GM23338 (cell line): ENCODE data around the gene OR51I2.

Experiments used
- CTCF ChIP-seq, 2 experiments: fragments of 200-600 bp in 1 of 2; sonication (generic) in 1 of 2; conservative IDR thresholded peaks; 2 replicates each; pipeline versions ENCODE4 v1.5.1 to v1.6.1; 2016 to 2017; ENCODE audit warnings: antibody characterized with exemption in 2 of 2, low read depth in 2 of 2, mild to moderate bottlenecking in 2 of 2, moderate library complexity in 1 of 2
- ETS1 ChIP-seq: IDR thresholded peaks from 2 replicates; pipeline ENCODE4 v1.6.1; 2016; ENCODE audit warnings: antibody characterized with exemption
- EZH2phosphoT487 ChIP-seq: fragments of 200-600 bp; sonication (generic); IDR thresholded peaks from one replicate; pipeline ENCODE4 v1.8.1; 2018; ENCODE audit warnings: antibody characterized with exemption; ENCODE audit not compliant: unreplicated experiment
- ZNF114 ChIP-seq: fragments of 250-450 bp; sonication (Bioruptor Pico); IDR thresholded peaks from 2 replicates; pipeline ENCODE4 v1.5.0; 2020; ENCODE audit warnings: mild to moderate bottlenecking, moderate library complexity

DNA sequence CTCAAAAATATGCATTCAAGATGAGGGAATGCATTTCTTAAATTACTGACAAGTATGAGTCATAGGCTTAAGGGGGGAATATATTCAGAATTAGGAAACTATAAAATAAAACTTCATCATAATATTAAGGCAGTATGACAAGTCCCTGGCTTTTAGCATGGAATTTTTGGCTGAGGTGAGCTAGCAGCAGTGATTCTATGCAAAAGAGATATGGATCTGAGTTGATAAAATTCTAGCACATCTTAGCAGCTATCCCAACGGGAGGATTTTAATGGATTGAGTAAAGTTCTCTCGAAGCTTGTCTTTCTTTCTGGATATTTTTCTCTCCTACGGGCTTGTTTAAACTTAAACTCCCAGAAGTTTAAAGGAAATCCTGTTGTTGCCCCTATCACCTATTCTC is 26.0 kb upstream of the OR51I2 start:
- TF ChIP-seq EZH2phosphoT487 (no peak), CTCF (conservative IDR thresholded peaks at IDR 0.05; ENCODE audit: low read depth in 2 of 2) (no peak), ZNF114 (CRISPR knock-in tag) (no peak), ETS1 (no peak)
